Measurements from ENCODE around the gene TIFAB.

- TF ChIP-seq, protein P1, sequence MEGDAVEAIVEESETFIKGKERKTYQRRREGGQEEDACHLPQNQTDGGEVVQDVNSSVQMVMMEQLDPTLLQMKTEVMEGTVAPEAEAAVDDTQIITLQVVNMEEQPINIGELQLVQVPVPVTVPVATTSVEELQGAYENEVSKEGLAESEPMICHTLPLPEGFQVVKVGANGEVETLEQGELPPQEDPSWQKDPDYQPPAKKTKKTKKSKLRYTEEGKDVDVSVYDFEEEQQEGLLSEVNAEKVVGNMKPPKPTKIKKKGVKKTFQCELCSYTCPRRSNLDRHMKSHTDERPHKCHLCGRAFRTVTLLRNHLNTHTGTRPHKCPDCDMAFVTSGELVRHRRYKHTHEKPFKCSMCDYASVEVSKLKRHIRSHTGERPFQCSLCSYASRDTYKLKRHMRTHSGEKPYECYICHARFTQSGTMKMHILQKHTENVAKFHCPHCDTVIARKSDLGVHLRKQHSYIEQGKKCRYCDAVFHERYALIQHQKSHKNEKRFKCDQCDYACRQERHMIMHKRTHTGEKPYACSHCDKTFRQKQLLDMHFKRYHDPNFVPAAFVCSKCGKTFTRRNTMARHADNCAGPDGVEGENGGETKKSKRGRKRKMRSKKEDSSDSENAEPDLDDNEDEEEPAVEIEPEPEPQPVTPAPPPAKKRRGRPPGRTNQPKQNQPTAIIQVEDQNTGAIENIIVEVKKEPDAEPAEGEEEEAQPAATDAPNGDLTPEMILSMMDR (IDR thresholded peaks at IDR 0.05), result no peak
- TF ChIP-seq, protein P2, sequence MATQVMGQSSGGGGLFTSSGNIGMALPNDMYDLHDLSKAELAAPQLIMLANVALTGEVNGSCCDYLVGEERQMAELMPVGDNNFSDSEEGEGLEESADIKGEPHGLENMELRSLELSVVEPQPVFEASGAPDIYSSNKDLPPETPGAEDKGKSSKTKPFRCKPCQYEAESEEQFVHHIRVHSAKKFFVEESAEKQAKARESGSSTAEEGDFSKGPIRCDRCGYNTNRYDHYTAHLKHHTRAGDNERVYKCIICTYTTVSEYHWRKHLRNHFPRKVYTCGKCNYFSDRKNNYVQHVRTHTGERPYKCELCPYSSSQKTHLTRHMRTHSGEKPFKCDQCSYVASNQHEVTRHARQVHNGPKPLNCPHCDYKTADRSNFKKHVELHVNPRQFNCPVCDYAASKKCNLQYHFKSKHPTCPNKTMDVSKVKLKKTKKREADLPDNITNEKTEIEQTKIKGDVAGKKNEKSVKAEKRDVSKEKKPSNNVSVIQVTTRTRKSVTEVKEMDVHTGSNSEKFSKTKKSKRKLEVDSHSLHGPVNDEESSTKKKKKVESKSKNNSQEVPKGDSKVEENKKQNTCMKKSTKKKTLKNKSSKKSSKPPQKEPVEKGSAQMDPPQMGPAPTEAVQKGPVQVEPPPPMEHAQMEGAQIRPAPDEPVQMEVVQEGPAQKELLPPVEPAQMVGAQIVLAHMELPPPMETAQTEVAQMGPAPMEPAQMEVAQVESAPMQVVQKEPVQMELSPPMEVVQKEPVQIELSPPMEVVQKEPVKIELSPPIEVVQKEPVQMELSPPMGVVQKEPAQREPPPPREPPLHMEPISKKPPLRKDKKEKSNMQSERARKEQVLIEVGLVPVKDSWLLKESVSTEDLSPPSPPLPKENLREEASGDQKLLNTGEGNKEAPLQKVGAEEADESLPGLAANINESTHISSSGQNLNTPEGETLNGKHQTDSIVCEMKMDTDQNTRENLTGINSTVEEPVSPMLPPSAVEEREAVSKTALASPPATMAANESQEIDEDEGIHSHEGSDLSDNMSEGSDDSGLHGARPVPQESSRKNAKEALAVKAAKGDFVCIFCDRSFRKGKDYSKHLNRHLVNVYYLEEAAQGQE (IDR thresholded peaks at IDR 0.05; ENCODE audit: insufficient read depth in 1 of 2, low read depth in 2 of 2, low read length in 1 of 2), result no peak
- TF ChIP-seq POLR2AphosphoS5 (IDR thresholded peaks at IDR 0.05; ENCODE audit: low read depth, low read length) (no peak), TCF7L2 (IDR thresholded peaks at IDR 0.05; ENCODE audit: low read depth, low read length) (no peak), SIN3A (IDR thresholded peaks at IDR 0.05; ENCODE audit: borderline replicate concordance, insufficient read depth, low read depth, low read length) (no peak)
These were observed 8.8 kb downstream of the TIFAB start for GRCh38 chr5:135443161-135443960.
